Hepatocyte (in vitro differentiated cells): ENCODE measurements around the gene TXLNG. TPM values are rescaled to one million over a fixed set of nuclear protein-coding genes. Genes with fewer than 3 reads are reported as not detected.

ENCODE experiments used
- DNase-seq: peaks from one replicate; pipeline ENCODE4 v3.0.0-alpha.2; 2016; ENCODE audit warnings: low spot score
- H2AFZ ChIP-seq: fragments of 200-600 bp; sonication (generic); 2 replicates; pipeline ENCODE4 v1.6.0; 2016; ENCODE audit warnings: antibody characterized with exemption, mild to moderate bottlenecking
- H3K27ac ChIP-seq: fragments of 200-600 bp; sonication (generic); 2 replicates; pipeline ENCODE4 v1.5.1; 2016; ENCODE audit warnings: mild to moderate bottlenecking
- H3K27me3 ChIP-seq: fragments of 200-600 bp; sonication (generic); 2 replicates; pipeline ENCODE4 v1.6.1; 2016
- H3K36me3 ChIP-seq: fragments of 200-600 bp; sonication (generic); replicated peaks from 2 replicates; pipeline ENCODE4 v1.5.1; 2016; ENCODE audit warnings: low read depth; ENCODE audit not compliant: insufficient read depth
- H3K4me1 ChIP-seq: fragments of 200-600 bp; sonication (generic); 2 replicates; pipeline ENCODE4 v1.5.1; 2016; ENCODE audit warnings: mild to moderate bottlenecking, moderate library complexity; ENCODE audit not compliant: insufficient read depth
- H3K4me2 ChIP-seq: fragments of 200-600 bp; sonication (generic); 2 replicates; pipeline ENCODE4 v1.6.0; 2016
- H3K4me3 ChIP-seq: fragments of 200-600 bp; sonication (generic); 2 replicates; pipeline ENCODE4 v1.5.1; 2016; ENCODE audit warnings: mild to moderate bottlenecking
- H3K79me2 ChIP-seq: fragments of 200-600 bp; sonication (generic); 2 replicates; pipeline ENCODE4 v1.6.0; 2017; ENCODE audit warnings: mild to moderate bottlenecking
- H3K9me2 ChIP-seq: fragments of 200-600 bp; sonication (generic); replicated peaks from 2 replicates; pipeline ENCODE4 v1.6.0; 2017; ENCODE audit warnings: mild to moderate bottlenecking; ENCODE audit not compliant: insufficient read depth
- H3K9me3 ChIP-seq: fragments of 200-600 bp; sonication (generic); 2 replicates; pipeline ENCODE4 v1.5.1; 2016; ENCODE audit warnings: low read depth, mild to moderate bottlenecking
- H4K20me1 ChIP-seq: fragments of 200-600 bp; sonication (generic); 2 replicates; pipeline ENCODE4 v1.6.0; 2016; ENCODE audit warnings: mild to moderate bottlenecking; ENCODE audit not compliant: insufficient read depth, poor library complexity, severe bottlenecking
- EZH2 ChIP-seq: fragments of 200-600 bp; sonication (generic); IDR thresholded peaks from 2 replicates; pipeline ENCODE4 v1.6.1; 2016; ENCODE audit warnings: antibody characterized with exemption, mild to moderate bottlenecking, borderline replicate concordance
- EZH2phosphoT487 ChIP-seq: fragments of 200-600 bp; sonication (generic); IDR thresholded peaks from one replicate; pipeline ENCODE4 v1.6.1; 2018; ENCODE audit warnings: antibody characterized with exemption, mild to moderate bottlenecking, low read depth, moderate library complexity; ENCODE audit not compliant: unreplicated experiment, severe bottlenecking
- WGBS: methylation state at CpG from one replicate; pipeline ENCODE4 v1.1.6; 2016; ENCODE audit warnings: low lambda C conversion rate; ENCODE audit errors: missing lambda C conversion rate; 5-methylcytosine and 5-hydroxymethylcytosine counted together
- polyA plus RNA-seq: library from polyadenylated mRNA; unstranded; fragments of >200 nt; fragmentation: Nextera tagmentation; extraction: Ambion mirVana; gene quantifications from 2 replicates; pipeline ENCODE4 v1.2.1, GENCODE V29; 2016
- total RNA-seq: library from RNA; depleted of rRNA; stranded (reverse); fragments of >200 nt; gene quantifications from 2 replicates; pipeline ENCODE4 v1.2.3, GENCODE V29; 2014
- TF ChIP-seq, protein P1 (sequence below): fragments of 200-600 bp; sonication (generic); IDR thresholded peaks from 2 replicates; pipeline ENCODE4 v1.5.1; 2016; ENCODE audit warnings: antibody characterized with exemption, mild to moderate bottlenecking; ENCODE audit not compliant: poor library complexity

The TXLNG gene
- total and polyA plus RNA-seq, 2 experiments from 2014 or later: 9.7 to 23.4 TPM

DNA sequence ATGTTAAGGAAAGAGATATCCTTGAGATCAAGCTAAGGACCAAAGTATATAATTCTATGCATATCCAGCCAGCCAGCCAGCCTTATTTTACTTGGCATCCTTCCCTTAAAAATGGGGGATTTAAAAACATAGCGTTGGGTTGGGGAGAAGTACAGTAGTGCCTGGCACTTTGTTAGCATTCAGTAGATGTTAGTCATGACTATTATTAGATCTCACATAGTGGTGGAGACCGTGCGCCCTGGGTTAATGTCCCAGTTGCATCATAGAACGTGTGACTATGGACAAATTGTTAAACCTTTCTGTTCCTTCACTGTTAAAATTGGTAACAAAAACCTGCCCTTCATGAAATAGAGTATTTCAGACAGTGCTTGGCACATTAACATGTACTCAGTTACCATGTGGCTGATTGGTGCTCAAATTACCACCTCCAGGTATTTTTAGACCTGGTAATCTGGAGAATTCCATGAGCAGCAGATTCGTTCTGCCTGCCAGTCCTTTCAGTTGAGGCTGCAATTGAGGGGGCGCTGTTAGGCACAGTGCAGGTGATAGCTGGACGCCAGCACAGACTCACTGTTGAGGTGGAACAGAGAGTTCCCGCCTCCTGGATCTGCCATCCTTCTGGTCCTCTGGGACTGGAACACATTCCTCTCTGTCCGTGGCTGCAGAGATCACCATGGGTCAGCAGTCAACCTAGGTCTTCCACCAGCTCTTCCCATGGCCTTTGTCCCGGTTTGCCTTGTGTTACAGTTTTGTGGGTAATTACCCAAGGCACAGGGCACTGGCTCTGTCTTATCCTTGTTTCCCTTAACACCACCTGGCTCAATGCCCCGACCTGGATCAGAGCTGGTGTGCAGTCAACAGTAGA lies 52.2 kb downstream of the TXLNG start:
- Histone ChIP-seq H2AFZ (no peak overlapping the region), H3K4me3 (no peak overlapping the region), H3K79me2 (no peaks in the 10 kb centered on the region), H3K4me1 (no peaks in the 10 kb centered on the region), H3K27ac (peak overlapping the region; percentile 69), H3K9me3 (no peaks in the 10 kb centered on the region), H4K20me1 (no peaks in the 10 kb centered on the region), H3K9me2 (no peaks in the 10 kb centered on the region), H3K4me2 (no peak overlapping the region), H3K36me3 (no peaks in the 10 kb centered on the region), H3K27me3 (no peaks in the 10 kb centered on the region)
- TF ChIP-seq EZH2 (no peak), EZH2phosphoT487 (no peak)
- TF ChIP-seq, protein P1, sequence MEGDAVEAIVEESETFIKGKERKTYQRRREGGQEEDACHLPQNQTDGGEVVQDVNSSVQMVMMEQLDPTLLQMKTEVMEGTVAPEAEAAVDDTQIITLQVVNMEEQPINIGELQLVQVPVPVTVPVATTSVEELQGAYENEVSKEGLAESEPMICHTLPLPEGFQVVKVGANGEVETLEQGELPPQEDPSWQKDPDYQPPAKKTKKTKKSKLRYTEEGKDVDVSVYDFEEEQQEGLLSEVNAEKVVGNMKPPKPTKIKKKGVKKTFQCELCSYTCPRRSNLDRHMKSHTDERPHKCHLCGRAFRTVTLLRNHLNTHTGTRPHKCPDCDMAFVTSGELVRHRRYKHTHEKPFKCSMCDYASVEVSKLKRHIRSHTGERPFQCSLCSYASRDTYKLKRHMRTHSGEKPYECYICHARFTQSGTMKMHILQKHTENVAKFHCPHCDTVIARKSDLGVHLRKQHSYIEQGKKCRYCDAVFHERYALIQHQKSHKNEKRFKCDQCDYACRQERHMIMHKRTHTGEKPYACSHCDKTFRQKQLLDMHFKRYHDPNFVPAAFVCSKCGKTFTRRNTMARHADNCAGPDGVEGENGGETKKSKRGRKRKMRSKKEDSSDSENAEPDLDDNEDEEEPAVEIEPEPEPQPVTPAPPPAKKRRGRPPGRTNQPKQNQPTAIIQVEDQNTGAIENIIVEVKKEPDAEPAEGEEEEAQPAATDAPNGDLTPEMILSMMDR: no peak
- WGBS: 82% methylated on average over 11 of the region's 11 CpGs
- DNase-seq: peak; percentile 27

DNA sequence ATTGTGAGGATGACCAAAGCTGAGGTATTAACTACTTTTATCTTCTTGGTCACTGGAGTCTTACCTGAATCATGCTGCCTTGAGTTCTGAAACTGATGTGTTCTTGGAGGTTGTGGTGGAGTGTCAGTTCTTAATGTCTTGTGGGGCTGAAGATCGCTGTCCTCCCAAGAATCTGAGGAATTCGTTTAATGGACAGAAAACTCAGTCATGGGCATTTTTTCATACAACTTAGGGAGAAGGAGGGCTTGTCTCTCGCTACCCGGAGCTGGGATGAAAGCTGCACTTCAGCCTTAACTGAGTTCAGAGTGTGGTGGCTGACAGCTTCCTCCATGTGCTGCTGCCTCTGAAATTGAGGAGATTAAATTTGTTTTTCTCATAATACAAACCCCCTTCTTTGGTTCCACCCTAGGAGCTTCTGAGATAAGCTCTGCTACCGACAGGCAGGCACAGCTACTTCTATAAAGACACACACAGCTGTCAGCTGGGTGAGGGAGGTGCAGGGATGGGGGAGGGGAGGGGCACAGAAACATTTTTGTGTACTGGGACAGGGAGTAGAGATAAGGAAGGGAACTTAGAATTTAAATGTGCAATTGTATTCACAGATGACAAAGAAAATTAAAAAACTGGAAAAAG lies 53.1 kb downstream of the TXLNG start:
- Histone ChIP-seq H3K27me3 (no peaks in the 10 kb centered on the region), H3K4me3 (no peak overlapping the region), H3K4me2 (peak overlapping the region; percentile 40), H4K20me1 (no peaks in the 10 kb centered on the region), H3K4me1 (no peaks in the 10 kb centered on the region), H3K9me2 (no peaks in the 10 kb centered on the region), H3K27ac (peak overlapping the region; percentile 69), H2AFZ (no peak overlapping the region), H3K79me2 (no peaks in the 10 kb centered on the region), H3K9me3 (no peaks in the 10 kb centered on the region), H3K36me3 (no peaks in the 10 kb centered on the region)
- TF ChIP-seq, protein P1: no peak
- no peak for DNase-seq
- 56% methylated on average over 5 of the region's 5 CpGs for WGBS

DNA sequence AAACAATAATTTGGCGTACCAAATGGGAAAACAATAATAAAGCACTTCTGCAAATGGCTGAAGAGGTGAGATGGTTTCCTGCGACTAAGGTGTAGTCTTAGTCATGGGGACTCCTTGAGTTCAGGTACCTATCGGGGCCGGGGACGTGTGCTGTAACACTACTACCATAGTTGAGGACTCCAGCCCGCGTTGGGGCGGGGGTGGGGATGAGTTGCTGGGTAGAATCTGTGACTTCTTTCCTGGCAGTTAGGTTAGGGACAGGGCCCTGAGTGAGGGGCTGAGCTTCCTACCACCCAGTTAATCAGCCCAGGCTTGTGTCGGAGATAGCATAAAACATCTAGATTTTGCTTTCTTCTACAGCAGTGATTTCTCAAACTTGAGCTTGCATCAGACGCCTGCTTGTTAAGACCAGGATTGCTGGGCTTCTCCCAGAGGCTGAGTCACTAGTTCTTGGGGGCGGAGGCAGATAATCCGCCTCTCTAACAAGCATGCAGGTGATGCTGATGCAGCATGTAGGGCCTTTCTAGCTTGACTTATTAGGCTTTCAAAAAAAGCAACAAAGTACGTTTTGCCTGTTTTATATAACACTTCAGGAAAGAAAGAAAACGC lies 53.7 kb downstream of the TXLNG start:
- Histone ChIP-seq H3K9me3 (no peaks in the 10 kb centered on the region), H3K4me1 (no peaks in the 10 kb centered on the region), H3K4me2 (peak overlapping the region; percentile 40), H3K27ac (peak overlapping the region; percentile 69), H3K27me3 (no peaks in the 10 kb centered on the region), H3K9me2 (no peaks in the 10 kb centered on the region), H4K20me1 (no peaks in the 10 kb centered on the region), H2AFZ (no peak overlapping the region), H3K36me3 (no peaks in the 10 kb centered on the region), H3K79me2 (no peaks in the 10 kb centered on the region), H3K4me3 (no peak overlapping the region)
- TF ChIP-seq EZH2 (no peak), EZH2phosphoT487 (no peak)
- TF ChIP-seq, protein P1: no peak
- 70% methylated on average over 14 of the region's 14 CpGs for WGBS
- peak; percentile 78 for DNase-seq
